GM12878 (cell line): ENCODE results near the gene TIMM9. TPM values are rescaled to one million over a fixed set of nuclear protein-coding genes. Genes with fewer than 3 reads are reported as not detected.

Experiments
- ATAC-seq: fragments of 200-7000 bp; cut with Tn5 transposase; 3 replicates; pipeline ENCODE4 v1.9.1; 2020; ENCODE audit warnings: mild to moderate bottlenecking, moderate library complexity
- BruUV-seq: library from RNA; stranded (reverse); fragments of 400-500 nt; replicated peaks from 2 replicates; lab custom pipeline; 2021; lab: Mats Ljungman, UMichigan
- CTCF ChIA-PET: fragments of 300-600 bp; sonication (Branson Sonifier 250); formaldehyde crosslinking; extraction: SDS; loops from one replicate; lab custom pipeline; 2021; ENCODE audit warnings: inconsistent platforms; lab: Yijun Ruan, JAX
- POLR2A ChIA-PET: fragments of 350-600 bp; formaldehyde crosslinking; extraction: SDS; loops from one replicate; lab custom pipeline; 2021; ENCODE audit warnings: inconsistent platforms; lab: Charles Lee
- RAD21 ChIA-PET: fragments of 300-600 bp; sonication (Branson Sonifier 250); formaldehyde crosslinking; loops from one replicate; lab custom pipeline; 2023; ENCODE audit warnings: antibody characterized with exemption; ENCODE audit not compliant: unreplicated experiment; lab: Charles Lee
- SMC1A ChIA-PET: fragments of 300-600 bp; sonication (Branson Sonifier 250); formaldehyde crosslinking; loops from one replicate; lab custom pipeline; 2023; ENCODE audit not compliant: unreplicated experiment, uncharacterized antibody; lab: Charles Lee
- DNase-seq: peaks from one replicate; pipeline ENCODE4 v3.0.0-alpha.2; 2011; ENCODE audit warnings: low read depth, low spot score
- FAIRE-seq: peaks from 3 replicates; lab custom pipeline; 2011; peaks lifted over from hg19 to GRCh38; lab: Jason Lieb, UNC
- H2AFZ ChIP-seq: 2 replicates; pipeline ENCODE4 v1.6.0; 2011; ENCODE audit warnings: low read depth, low read length, control low read depth; ENCODE audit not compliant: control insufficient read depth
- H3K27ac ChIP-seq: 2 replicates; pipeline ENCODE4 v1.5.1; 2011; ENCODE audit warnings: control low read depth; ENCODE audit not compliant: control insufficient read depth, insufficient read depth
- H3K27me3 ChIP-seq, 2 experiments: replicated peaks in 1 of 2; 2 replicates each; pipeline versions ENCODE4 v1.6.0 to v1.6.1; 2011; ENCODE audit warnings: low read length in 1 of 2; ENCODE audit not compliant: control insufficient read depth in 2 of 2, insufficient read depth in 2 of 2
- H3K36me3 ChIP-seq, 2 experiments: 2 replicates each; pipeline ENCODE4 v1.5.1; 2011; ENCODE audit warnings: low read length in 1 of 2; ENCODE audit not compliant: control insufficient read depth in 2 of 2, insufficient read depth in 2 of 2
- H3K4me1 ChIP-seq: 2 replicates; pipeline ENCODE4 v1.6.1; 2011; ENCODE audit warnings: mild to moderate bottlenecking, low read length, moderate library complexity, mixed read lengths; ENCODE audit not compliant: control insufficient read depth, insufficient read depth
- H3K4me2 ChIP-seq: 2 replicates; pipeline ENCODE4 v1.6.0; 2011; ENCODE audit warnings: control low read depth; ENCODE audit not compliant: control insufficient read depth, insufficient read depth
- H3K4me3 ChIP-seq: fragments of 200-600 bp; sonication (generic); 2 replicates; pipeline ENCODE4 v1.5.1; 2016
- H3K79me2 ChIP-seq: 2 replicates; pipeline ENCODE4 v1.6.0; 2011; ENCODE audit warnings: low read length; ENCODE audit not compliant: control insufficient read depth, insufficient read depth
- H3K9ac ChIP-seq: 2 replicates; pipeline ENCODE4 v1.8.0; 2011; ENCODE audit warnings: low read length, control low read depth, mixed read lengths; ENCODE audit not compliant: control insufficient read depth, insufficient read depth
- H3K9me3 ChIP-seq: replicated peaks from 3 replicates; pipeline ENCODE4 v1.5.1; 2011; ENCODE audit warnings: mild to moderate bottlenecking, low read length; ENCODE audit not compliant: control insufficient read depth, insufficient read depth
- H4K20me1 ChIP-seq: 2 replicates; pipeline ENCODE4 v1.6.0; 2011; ENCODE audit not compliant: control insufficient read depth, insufficient read depth
- BCLAF1 ChIP-seq: fragments of 450-650 bp; IDR thresholded peaks from 2 replicates; pipeline ENCODE4 v1.6.1; 2017; ENCODE audit warnings: antibody characterized with exemption, mild to moderate bottlenecking, moderate library complexity
- CBX3 ChIP-seq: fragments of 200-600 bp; sonication (generic); IDR thresholded peaks from 2 replicates; pipeline ENCODE4 v1.6.1; 2016; ENCODE audit warnings: low read depth, borderline replicate concordance
- E4F1 ChIP-seq: fragments of 450-650 bp; IDR thresholded peaks from 2 replicates; pipeline ENCODE4 v1.6.1; 2018; ENCODE audit warnings: borderline replicate concordance, mild to moderate bottlenecking; ENCODE audit not compliant: partially characterized antibody
- MEF2B ChIP-seq: fragments of 450-650 bp; IDR thresholded peaks from 2 replicates; pipeline ENCODE4 v1.6.1; 2018; ENCODE audit warnings: mild to moderate bottlenecking, moderate library complexity; ENCODE audit not compliant: partially characterized antibody, poor library complexity, severe bottlenecking
- POLR2A ChIP-seq: IDR thresholded peaks from 2 replicates; pipeline ENCODE4 v1.6.1; 2011; ENCODE audit warnings: low read depth, mild to moderate bottlenecking, low read length
- POLR2AphosphoS5 ChIP-seq: IDR thresholded peaks from 2 replicates; pipeline ENCODE4 v1.6.1; 2011; ENCODE audit warnings: mild to moderate bottlenecking, low read length, inconsistent platforms
- PRDM15 ChIP-seq: fragments of 450-650 bp; formaldehyde crosslinking; IDR thresholded peaks from 2 replicates; pipeline ENCODE4 v1.4.0; 2020; ENCODE audit warnings: mild to moderate bottlenecking, moderate library complexity
- SP1 ChIP-seq: IDR thresholded peaks from one replicate; pipeline ENCODE4 v1.6.1; 2011; ENCODE audit warnings: low read depth, low read length
- TARDBP ChIP-seq: IDR thresholded peaks from 2 replicates; pipeline ENCODE4 v1.6.1; 2016; ENCODE audit warnings: borderline replicate concordance
- YBX1 ChIP-seq: fragments of 450-650 bp; IDR thresholded peaks from 2 replicates; pipeline ENCODE4 v1.6.1; 2016; ENCODE audit warnings: antibody characterized with exemption
- in situ Hi-C: fragments of 300-500 bp; cut with MboI; formaldehyde crosslinking; loops from 9 replicates; pipeline ENCODE4 v1.14.3; 2018; ENCODE audit warnings: mixed read lengths
- intact Hi-C: fragments of 100-400 bp; cut with micrococcal nuclease; formaldehyde crosslinking; loops from one replicate; pipeline ENCODE4 v1.14.2; 2022; ENCODE audit not compliant: unreplicated experiment
- polyA plus RNA-seq, 11 experiments: library from polyadenylated mRNA; depleted of rRNA in 4 of 11; unstranded in 6 of 11; stranded (reverse) in 5 of 11; fragments of >200 nt; fragmentation: Nextera tagmentation in 4 of 11; fragmentation: Illumina TruSeq in 1 of 11; extraction: Ambion mirVana in 4 of 11; extraction: Trizol in 1 of 11; gene quantifications; 1 replicate in 1 of 11; 2 replicates in 10 of 11; pipeline versions ENCODE4 v1.2.1 to v1.2.3, GENCODE V29; 2011 to 2016; ENCODE audit warnings: inconsistent platforms in 2 of 11, missing spikeins in 2 of 11, low read depth in 1 of 11
- total RNA-seq, 4 experiments: library from RNA; depleted of rRNA in 3 of 4; stranded (reverse); fragments of >200 nt in 3 of 4; fragmentation: Illumina TruSeq in 1 of 4; extraction: Trizol in 1 of 4; gene quantifications; 2 replicates each; pipeline versions ENCODE4 v1.2.1 to v1.2.3, GENCODE V29; 2013 to 2021

TIMM9 gene
- total and polyA plus RNA-seq, 10 of the 15 experiments (the other 5 are each of a cell fraction or from before 2014, with no cell fraction given) = 36.6 to 116 (median 62.0) TPM

GRCh38 chr14:58390830-58391229 lies 36.5 kb downstream of the TIMM9 start (continued):
- TF ChIP-seq E4F1 = no peak
- TF ChIP-seq CBX3 = no peak
- TF ChIP-seq TARDBP = no peak
- TF ChIP-seq MEF2B = no peak
- no peak for TF ChIP-seq YBX1
- TF ChIP-seq BCLAF1 = no peak

- no peak for FAIRE-seq
- TF ChIP-seq POLR2A (no peak), PRDM15 (CRISPR knock-in tag) (no peak), SP1 (no peak), POLR2AphosphoS5 (no peak)
These were observed 50.5 kb downstream of the TIMM9 start for GRCh38 chr14:58376791-58377190.

More at GRCh38 chr14:58376791-58377190, 50.5 kb downstream of the TIMM9 start:
- no peak overlapping the region for H3K4me2 ChIP-seq
- H3K27ac ChIP-seq = no peak overlapping the region
- no peaks in the 10 kb centered on the region for H3K4me1 ChIP-seq
- H4K20me1 ChIP-seq = no peaks in the 10 kb centered on the region
- in situ Hi-C loops (no loop called here), intact Hi-C loops (no loop called here)
- CTCF ChIA-PET = no interaction called here
- no peaks in the 10 kb centered on the region for H3K79me2 ChIP-seq
- no peaks in the 10 kb centered on the region for H3K27me3 ChIP-seq
- no peak overlapping the region for H3K4me3 ChIP-seq
- no peak for DNase-seq
- POLR2A ChIA-PET = no interaction called here
- H3K9me3 ChIP-seq = no peaks in the 10 kb centered on the region
- H3K36me3 ChIP-seq = peaks cover 1 to 5% of the 10 kb centered on the region in 2 experiments; a peak in 3 of 4 replicates
- SMC1A ChIA-PET = no interaction called here
- no peak for ATAC-seq
- no TSS peak for BruUV-seq
- no peak overlapping the region for H2AFZ ChIP-seq
- H3K9ac ChIP-seq = no peak overlapping the region
- RAD21 ChIA-PET = no interaction called here
